HepG2 (cell line): ENCODE results near the gene ZFP3. TPM values are rescaled to one million over a fixed set of nuclear protein-coding genes. Genes with fewer than 3 reads are reported as not detected.

Experiments
- ATAC-seq: fragments of 200-7000 bp; cut with Tn5 transposase; 3 replicates; pipeline ENCODE4 v1.9.1; 2020; ENCODE audit warnings: mild to moderate bottlenecking, moderate library complexity
- BruUV-seq: library from RNA; stranded (reverse); fragments of 400-500 nt; replicated peaks from 2 replicates; lab custom pipeline; 2021; lab: Mats Ljungman, UMichigan
- CTCF ChIA-PET: fragments of 300-600 bp; formaldehyde crosslinking; extraction: SDS; loops from one replicate; lab custom pipeline; 2021; ENCODE audit warnings: low total read pairs, inconsistent platforms, low intra/inter-chr PET ratio; lab: Yijun Ruan, JAX
- POLR2A ChIA-PET: fragments of 350-600 bp; sonication (Branson Sonifier 250); formaldehyde crosslinking; loops from one replicate; lab custom pipeline; 2020; ENCODE audit warnings: antibody characterized with exemption, inconsistent platforms; lab: Yijun Ruan, JAX
- DNase-seq: peaks from one replicate; pipeline ENCODE4 v3.0.0-alpha.2; 2015; ENCODE audit warnings: low spot score
- FAIRE-seq: peaks from 3 replicates; lab custom pipeline; 2011; peaks lifted over from hg19 to GRCh38; lab: Jason Lieb, UNC
- H2AFZ ChIP-seq: one replicate; pipeline ENCODE4 v1.6.1; 2011; ENCODE audit warnings: low read length, inconsistent platforms
- H3K27ac ChIP-seq: fragments of 300-600 bp; 3 replicates; pipeline ENCODE4 v1.8.0; 2011; ENCODE audit warnings: mixed run types, mild to moderate bottlenecking, mixed read lengths, low read length, inconsistent platforms; ENCODE audit not compliant: insufficient read depth; ENCODE audit errors: extremely low read length
- H3K27me3 ChIP-seq, 2 experiments: fragments of 200-600 bp in 1 of 2; 2 replicates in 1 of 2; 3 replicates in 1 of 2; pipeline versions ENCODE4 v1.6.0 to v1.8.0; 2011; ENCODE audit warnings: low read length in 2 of 2, mild to moderate bottlenecking in 2 of 2, moderate library complexity in 2 of 2, inconsistent platforms in 1 of 2; ENCODE audit not compliant: insufficient read depth in 2 of 2, control insufficient read depth in 1 of 2
- H3K36me3 ChIP-seq, 2 experiments: fragments of 200-600 bp in 1 of 2; replicated peaks in 1 of 2; 2 replicates in 1 of 2; 3 replicates in 1 of 2; pipeline versions ENCODE4 v1.5.1 to v1.8.0; 2011; ENCODE audit warnings: low read length in 2 of 2, inconsistent platforms in 1 of 2; ENCODE audit not compliant: insufficient read depth in 2 of 2, control insufficient read depth in 1 of 2
- H3K4me1 ChIP-seq: 2 replicates; pipeline ENCODE4 v1.5.1; 2012; ENCODE audit warnings: low read length, inconsistent platforms; ENCODE audit not compliant: insufficient read depth
- H3K4me2 ChIP-seq: 2 replicates; pipeline ENCODE4 v1.6.0; 2011; ENCODE audit warnings: low read depth, low read length, inconsistent platforms
- H3K4me3 ChIP-seq, 3 experiments: fragments of 200-600 bp in 1 of 3; sonication (generic), shearing (Covaris generic) in 1 of 3; replicated peaks in 1 of 3; 2 replicates each; pipeline ENCODE4 v1.5.1; 2011 to 2016; ENCODE audit warnings: low read length in 3 of 3, inconsistent platforms in 2 of 3, low read depth in 2 of 3, mild to moderate bottlenecking in 2 of 3, control low read depth in 1 of 3, mixed read lengths in 1 of 3; ENCODE audit not compliant: insufficient read depth in 1 of 3
- H3K79me2 ChIP-seq: one replicate; pipeline ENCODE4 v1.6.1; 2011; ENCODE audit warnings: low read length, inconsistent platforms; ENCODE audit not compliant: insufficient read depth
- H3K9ac ChIP-seq: 2 replicates; pipeline ENCODE4 v1.6.0; 2011; ENCODE audit warnings: mild to moderate bottlenecking, low read depth, low read length, inconsistent platforms; ENCODE audit not compliant: insufficient read depth
- H3K9me3 ChIP-seq: 2 replicates; pipeline ENCODE4 v1.5.1; 2012; ENCODE audit warnings: mild to moderate bottlenecking, low read length
- H4K20me1 ChIP-seq: 2 replicates; pipeline ENCODE4 v1.6.0; 2011; ENCODE audit warnings: inconsistent platforms, mild to moderate bottlenecking, low read length, moderate library complexity; ENCODE audit not compliant: insufficient read depth
- RBFOX2 ChIP-seq: fragments of 200-400 bp; formaldehyde crosslinking; IDR thresholded peaks from 2 replicates; pipeline ENCODE4 v1.6.1; 2017; ENCODE audit warnings: low read depth, mild to moderate bottlenecking, low read length
- SYNCRIP ChIP-seq: fragments of 200-400 bp; formaldehyde crosslinking; IDR thresholded peaks from 2 replicates; pipeline ENCODE4 v1.6.1; 2018; ENCODE audit warnings: mild to moderate bottlenecking, low read depth, low read length; ENCODE audit not compliant: insufficient read depth
- ZNF556 ChIP-seq: sonication (generic); formaldehyde crosslinking; IDR thresholded peaks from 2 replicates; pipeline ENCODE4 v1.4.0; 2020; ENCODE audit warnings: mild to moderate bottlenecking, missing genetic modification reagents, borderline replicate concordance
- ZSCAN25 ChIP-seq: sonication (generic); formaldehyde crosslinking; IDR thresholded peaks from 2 replicates; pipeline ENCODE4 v1.8.0; 2022; ENCODE audit warnings: mild to moderate bottlenecking, missing genetic modification reagents
- WGBS: methylation state at CpG from one replicate; pipeline ENCODE4 v1.1.6; 2017; ENCODE audit warnings: low lambda C conversion rate; 5-methylcytosine and 5-hydroxymethylcytosine counted together
- in situ Hi-C: cut with HindIII; loops from 2 replicates; pipeline ENCODE4 v1.10.0; 2017; ENCODE audit warnings: low pct_unique_long_range_greater_than_20kb; ENCODE audit not compliant: extremely low pct_ligation_motif_present
- intact Hi-C: fragments of 100-400 bp; cut with micrococcal nuclease; formaldehyde crosslinking; loops from one replicate; pipeline ENCODE4 v1.10.0; 2022; ENCODE audit not compliant: unreplicated experiment
- polyA plus RNA-seq, 8 experiments: library from polyadenylated mRNA; depleted of rRNA in 3 of 8; stranded (reverse) in 7 of 8; unstranded in 1 of 8; fragments of >200 nt; fragmentation: Illumina TruSeq in 4 of 8; extraction: Trizol in 4 of 8; gene quantifications; 2 replicates each; pipeline versions ENCODE4 v1.2.1 to v1.2.3, GENCODE V29; 2011 to 2016; ENCODE audit warnings: low read depth in 4 of 8, missing spikeins in 1 of 8, mixed read lengths in 1 of 8; ENCODE audit not compliant: insufficient read depth in 1 of 8
- total RNA-seq, 5 experiments: library from RNA; depleted of rRNA; stranded (reverse); fragments of >200 nt; fragmentation: Illumina TruSeq; extraction: Trizol; gene quantifications; 2 replicates each; pipeline ENCODE4 v1.2.3, GENCODE V29; 2016; ENCODE audit warnings: low read depth in 1 of 5
- TF ChIP-seq, protein P1 (sequence below): sonication (generic); formaldehyde crosslinking; IDR thresholded peaks from 2 replicates; pipeline ENCODE4 v1.4.0; 2020; ENCODE audit warnings: missing genetic modification reagents, mild to moderate bottlenecking, borderline replicate concordance
- TF ChIP-seq, protein P2 (sequence below): sonication (generic); formaldehyde crosslinking; IDR thresholded peaks from 2 replicates; pipeline ENCODE4 v1.8.1; 2023; ENCODE audit warnings: mild to moderate bottlenecking, inconsistent platforms, moderate library complexity, missing genetic modification reagents, borderline replicate concordance

The ZFP3 gene
- total and polyA plus RNA-seq, 2 of the 13 experiments (the other 11 are each of a cell fraction or from before 2014, with no cell fraction given) = not detected

DNA sequence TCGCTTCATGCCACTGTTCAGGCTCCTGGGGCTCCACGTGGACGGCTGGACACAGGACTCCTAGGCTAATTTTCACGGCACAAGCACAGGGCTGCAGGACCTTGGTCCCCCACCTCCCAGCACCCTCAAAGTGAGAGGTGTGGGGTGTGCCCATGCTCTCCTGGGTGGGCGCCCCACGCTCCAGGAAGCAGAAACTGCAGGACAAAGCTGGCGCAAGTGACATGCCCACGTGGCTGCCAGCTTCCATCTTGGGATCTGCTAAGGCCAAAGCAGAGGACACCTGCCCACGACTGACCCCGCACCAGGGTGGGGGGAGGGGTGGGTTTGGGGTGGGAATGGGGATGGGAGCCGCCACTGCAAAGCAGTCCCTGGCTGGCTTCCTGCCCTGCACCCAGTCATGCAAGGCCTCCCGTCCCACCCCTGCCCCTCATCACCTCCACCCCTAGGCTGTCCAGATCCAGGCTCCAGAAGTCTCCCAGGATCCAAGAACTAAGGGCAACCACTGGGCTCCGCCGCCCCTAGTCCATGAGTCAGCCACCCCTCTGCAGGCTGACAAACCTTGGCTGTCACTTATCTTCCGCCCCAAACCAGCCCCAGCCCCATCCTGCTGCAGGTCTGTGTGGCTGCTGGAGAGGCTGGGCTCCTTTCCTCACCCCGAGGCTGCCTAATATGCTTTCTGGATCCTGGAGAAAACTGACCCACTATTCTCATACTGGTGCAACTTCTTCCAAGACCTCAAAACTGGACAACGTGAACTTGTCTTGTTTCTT is 48.6 kb downstream of the ZFP3 start:
- no peak overlapping the region for H3K9ac ChIP-seq
- peaks cover 0 to 4% of the 10 kb centered on the region in 2 experiments; a peak in 1 of 5 replicates for H3K27me3 ChIP-seq
- H4K20me1 ChIP-seq = no peaks in the 10 kb centered on the region
- no TSS peak for BruUV-seq
- no peak overlapping the region for H2AFZ ChIP-seq
- no peaks in the 10 kb centered on the region for H3K79me2 ChIP-seq
- no peaks in the 10 kb centered on the region for H3K4me1 ChIP-seq
- H3K36me3 ChIP-seq = no peaks in the 10 kb centered on the region
- no peaks in the 10 kb centered on the region for H3K9me3 ChIP-seq
- no peak for DNase-seq
- WGBS = 33% methylated on average over 13 of the region's 17 CpGs
- FAIRE-seq = no peak
- intact Hi-C loops (no loop called here), in situ Hi-C loops (no loop called here)
- H3K4me2 ChIP-seq = no peak overlapping the region
- ChIA-PET CTCF (no interaction called here), POLR2A (interaction anchor here (0.6 kb wide), 1 partner anchor 54 kb away, joined by 5 read pairs; no protein-coding TSS in a partner anchor)
- no peak overlapping the region for H3K4me3 ChIP-seq
- no peak for ATAC-seq
- no peak overlapping the region for H3K27ac ChIP-seq
- TF ChIP-seq ZNF556 (CRISPR knock-in tag) (no peak), ZSCAN25 (CRISPR knock-in tag) (no peak), RBFOX2 (no peak), SYNCRIP (no peak)
- TF ChIP-seq, protein P1, sequence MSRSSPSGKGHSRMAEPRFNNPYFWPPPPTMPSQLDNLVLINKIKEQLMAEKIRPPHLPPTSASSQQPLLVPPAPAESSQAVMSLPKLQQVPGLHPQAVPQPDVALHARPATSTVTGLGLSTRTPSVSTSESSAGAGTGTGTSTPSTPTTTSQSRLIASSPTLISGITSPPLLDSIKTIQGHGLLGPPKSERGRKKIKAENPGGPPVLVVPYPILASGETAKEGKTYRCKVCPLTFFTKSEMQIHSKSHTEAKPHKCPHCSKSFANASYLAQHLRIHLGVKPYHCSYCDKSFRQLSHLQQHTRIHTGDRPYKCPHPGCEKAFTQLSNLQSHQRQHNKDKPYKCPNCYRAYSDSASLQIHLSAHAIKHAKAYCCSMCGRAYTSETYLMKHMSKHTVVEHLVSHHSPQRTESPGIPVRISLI (CRISPR knock-in tag) = no peak
- TF ChIP-seq, protein P2, sequence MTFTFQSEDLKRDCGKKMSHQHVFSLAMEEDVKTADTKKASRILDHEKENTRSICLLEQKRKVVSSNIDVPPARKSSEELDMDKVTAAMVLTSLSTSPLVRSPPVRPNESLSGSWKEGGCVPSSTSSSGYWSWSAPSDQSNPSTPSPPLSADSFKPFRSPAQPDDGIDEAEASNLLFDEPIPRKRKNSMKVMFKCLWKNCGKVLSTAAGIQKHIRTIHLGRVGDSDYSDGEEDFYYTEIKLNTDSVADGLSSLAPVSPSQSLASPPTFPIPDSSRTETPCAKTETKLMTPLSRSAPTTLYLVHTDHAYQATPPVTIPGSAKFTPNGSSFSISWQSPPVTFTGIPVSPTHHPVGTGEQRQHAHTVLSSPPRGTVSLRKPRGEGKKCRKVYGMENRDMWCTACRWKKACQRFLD (CRISPR knock-in tag) = no peak
